HEK293T (cell line): Measurements from ENCODE around the gene SEC23IP.
A peak's percentile ranks its signal among the peaks of the same experiment; 100 is the strongest.
"Not testable (repeated sequence)": the region's sequence is repeated elsewhere in the genome, so short reads cannot be mapped to it uniquely, and the experiment has no call there.

ENCODE experiments used
- CTCF ChIA-PET: fragments of 350-600 bp; formaldehyde crosslinking; extraction: SDS; loops from one replicate; lab custom pipeline; 2021; ENCODE audit warnings: antibody characterized with exemption, inconsistent platforms; lab: Yijun Ruan, JAX
- POLR2A ChIA-PET: fragments of 350-600 bp; formaldehyde crosslinking; extraction: SDS; loops from one replicate; lab custom pipeline; 2020; ENCODE audit warnings: antibody characterized with exemption, inconsistent platforms; lab: Yijun Ruan, JAX
- DNase-seq: peaks from one replicate; pipeline ENCODE4 v3.0.0; 2012; ENCODE audit warnings: mixed read lengths; ENCODE audit errors: extremely low spot score
- ARNT ChIP-seq: fragments of 450-650 bp; IDR thresholded peaks from 2 replicates; pipeline ENCODE4 v1.6.1; 2017; ENCODE audit warnings: mild to moderate bottlenecking
- BHLHE40 ChIP-seq: fragments of 450-650 bp; IDR thresholded peaks from 2 replicates; pipeline ENCODE4 v1.6.1; 2016; ENCODE audit warnings: mild to moderate bottlenecking, moderate library complexity, borderline replicate concordance
- CTBP1 ChIP-seq: fragments of 450-650 bp; IDR thresholded peaks from 2 replicates; pipeline ENCODE4 v1.6.1; 2016; ENCODE audit warnings: borderline replicate concordance
- ELF4 ChIP-seq: fragments of 450-650 bp; IDR thresholded peaks from 2 replicates; pipeline ENCODE4 v1.6.1; 2017; ENCODE audit warnings: antibody characterized with exemption
- FOXA1 ChIP-seq: fragments of 450-650 bp; IDR thresholded peaks from 2 replicates; pipeline ENCODE4 v1.6.1; 2016; ENCODE audit warnings: mild to moderate bottlenecking
- FOXK2 ChIP-seq: fragments of 450-650 bp; IDR thresholded peaks from 2 replicates; pipeline ENCODE4 v1.6.1; 2016; ENCODE audit warnings: mild to moderate bottlenecking
- FOXM1 ChIP-seq: fragments of 450-650 bp; IDR thresholded peaks from 2 replicates; pipeline ENCODE4 v1.6.1; 2017; ENCODE audit warnings: mild to moderate bottlenecking, borderline replicate concordance
- HDGF ChIP-seq: fragments of 450-650 bp; IDR thresholded peaks from 2 replicates; pipeline ENCODE4 v1.6.1; 2017; ENCODE audit warnings: antibody characterized with exemption, borderline replicate concordance
- L3MBTL2 ChIP-seq: fragments of 450-650 bp; conservative IDR thresholded peaks from 2 replicates; pipeline ENCODE4 v1.6.1; 2016; ENCODE audit warnings: mild to moderate bottlenecking
- LEF1 ChIP-seq: fragments of 450-650 bp; IDR thresholded peaks from 2 replicates; pipeline ENCODE4 v1.6.1; 2017; ENCODE audit warnings: mild to moderate bottlenecking, borderline replicate concordance
- NFRKB ChIP-seq: fragments of 450-650 bp; IDR thresholded peaks from 2 replicates; pipeline ENCODE4 v1.6.1; 2016; ENCODE audit warnings: mild to moderate bottlenecking, moderate library complexity
- PKNOX1 ChIP-seq: fragments of 450-650 bp; IDR thresholded peaks from 2 replicates; pipeline ENCODE4 v1.6.1; 2016
- SP1 ChIP-seq: fragments of 450-650 bp; IDR thresholded peaks from 2 replicates; pipeline ENCODE4 v1.6.1; 2017
- SUZ12 ChIP-seq: fragments of 450-650 bp; IDR thresholded peaks from 2 replicates; pipeline ENCODE4 v1.6.1; 2016; ENCODE audit warnings: mild to moderate bottlenecking
- TARDBP ChIP-seq: fragments of 450-650 bp; IDR thresholded peaks from 2 replicates; pipeline ENCODE4 v1.6.1; 2016
- ZNF384 ChIP-seq: fragments of 450-650 bp; IDR thresholded peaks from 2 replicates; pipeline ENCODE4 v1.6.1; 2016

SEC23IP gene

GRCh38 chr10:119867317-119867716, 25.2 kb upstream of the SEC23IP start:
- DNase-seq, result no peak
- no peak for TF ChIP-seq HDGF
- no peak for TF ChIP-seq FOXM1
- TF ChIP-seq ELF4, result no peak
- TF ChIP-seq SUZ12, result no peak
- no peak for TF ChIP-seq ARNT
- no peak for TF ChIP-seq BHLHE40
- no peak for TF ChIP-seq ZNF384
- TF ChIP-seq PKNOX1, result no peak
- no peak for TF ChIP-seq TARDBP
- ChIA-PET POLR2A (interaction anchor here (0.8 kb wide), 1 partner anchor 25 kb away, joined by 4 read pairs; the partner anchor contains the start of gene SEC23IP), CTCF (interaction anchor here (0.5 kb wide), 1 partner anchor 48 kb away, joined by 3 read pairs; no protein-coding TSS in a partner anchor)

GRCh38 chr10:119869398-119869797, 23.1 kb upstream of the SEC23IP start:
- ChIA-PET POLR2A (interaction anchor here (1.1 kb wide), 1 partner anchor 23 kb away, joined by 3 read pairs; the partner anchor contains the start of gene SEC23IP), CTCF (interaction anchor here (1.2 kb wide), 1 partner anchor 10 kb away, joined by 5 read pairs; no protein-coding TSS in a partner anchor)
- DNase-seq, result not testable (repeated sequence)
- TF ChIP-seq PKNOX1 (peak; percentile 49; the same call in 1 of the 2 replicates), ZNF384 (0 out of 2 replicates have a peak, but pooled peaks have one; percentile 25)

GRCh38 chr10:119871881-119872609, 20.5 kb upstream of the SEC23IP start:
- peak; percentile 46 for DNase-seq
- POLR2A ChIA-PET, result interaction anchor here (0.6 to 3.0 kb wide), 19 partner anchors 9 to 665 kb away, joined by 3 to 28 read pairs (median 5); partner anchors contain the start of genes BAG3, GRK5, SEC23IP and TIAL1
- TF ChIP-seq PKNOX1, result peak; percentile 90
- TF ChIP-seq BHLHE40, result no peak
- no peak for TF ChIP-seq FOXK2
- CTCF ChIA-PET, result interaction anchor here (0.6 to 3.2 kb wide), 3 partner anchors 12 to 253 kb away, joined by 3 to 16 read pairs (median 3); no protein-coding TSS in a partner anchor

- no peak for DNase-seq
- POLR2A ChIA-PET, result interaction anchor here (0.5 to 3.0 kb wide), 21 partner anchors 10 to 275 kb away, joined by 3 to 28 read pairs (median 4); partner anchors contain the start of genes BAG3, SEC23IP and TIAL1
- TF ChIP-seq SP1 (no peak), ARNT (no peak), NFRKB (no peak), SUZ12 (no peak), HDGF (no peak), PKNOX1 (no peak), LEF1 (no peak), ZNF384 (no peak), BHLHE40 (no peak), CTBP1 (no peak), L3MBTL2 (no peak), FOXA1 (no peak), ELF4 (no peak), FOXK2 (no peak), TARDBP (no peak), FOXM1 (no peak; the same call in 1 of the 2 replicates)
- CTCF ChIA-PET, result interaction anchor here (1.1 to 3.2 kb wide), 2 partner anchors 12 to 19 kb away, joined by 3 to 16 read pairs; no protein-coding TSS in a partner anchor
Measured at GRCh38 chr10:119872610-119872859, 20.0 kb upstream of the SEC23IP start, which contains the start of gene MCMBP. TSS of gene MCMBP (minus strand) at chr10:119872843. CDS start at chr10:119872584, 259 bp downstream.

- peak; percentile 53 for TF ChIP-seq L3MBTL2
- 0 out of 2 replicates have a peak, but pooled peaks have one; percentile 40 for TF ChIP-seq FOXM1
- no peak for TF ChIP-seq ZNF384
- TF ChIP-seq LEF1, result peak; percentile 89; the same call in 1 of the 2 replicates
- 0 out of 2 replicates have a peak, but pooled peaks have one; percentile 37 for TF ChIP-seq ARNT
- peak; percentile 90 for DNase-seq
- ChIA-PET POLR2A (interaction anchor here (0.5 to 3.0 kb wide), 21 partner anchors 10 to 276 kb away, joined by 3 to 28 read pairs (median 4); partner anchors contain the start of genes BAG3, SEC23IP and TIAL1), CTCF (interaction anchor here (3.2 kb wide), 1 partner anchor 13 kb away, joined by 16 read pairs; no protein-coding TSS in a partner anchor)
Measured at GRCh38 chr10:119872860-119873681, 19.5 kb upstream of the SEC23IP start.
